Prostate gland (tissue), 2 donors: ENCODE results near the gene FLVCR2. TPM values are rescaled to one million over a fixed set of nuclear protein-coding genes. Genes with fewer than 3 reads are reported as not detected.

Source experiments
- DNase-seq: peaks from one replicate; pipeline ENCODE4 v3.0.0-alpha.2; 2019; ENCODE audit warnings: low spot score
- H3K27ac ChIP-seq, 2 donors: fragments of 200-600 bp; sonication (generic); 2 replicates each; pipeline ENCODE4 v1.5.1; 2017 to 2019
- H3K27me3 ChIP-seq: fragments of 200-600 bp; sonication (generic); replicated peaks from 2 replicates; pipeline ENCODE4 v1.5.1; 2019; ENCODE audit not compliant: insufficient read depth
- H3K36me3 ChIP-seq, 2 donors: fragments of 200-600 bp; sonication (generic); 1 replicate in 1 of 2; 2 replicates in 1 of 2; pipeline versions ENCODE4 v1.5.1 to v1.8.1; 2017 to 2019
- H3K4me1 ChIP-seq: fragments of 200-600 bp; sonication (generic); replicated peaks from 2 replicates; pipeline ENCODE4 v1.5.1; 2019
- H3K4me3 ChIP-seq, 2 donors: fragments of 200-600 bp; sonication (generic); 2 replicates each; pipeline ENCODE4 v1.5.1; 2017 to 2019
- H3K9me3 ChIP-seq: fragments of 200-600 bp; sonication (generic); 2 replicates; pipeline ENCODE4 v1.5.1; 2017
- POLR2A ChIP-seq: fragments of 450-650 bp; IDR thresholded peaks from one replicate; pipeline ENCODE4 v1.6.1; 2016; ENCODE audit warnings: antibody characterized with exemption, mild to moderate bottlenecking
- POLR2AphosphoS5 ChIP-seq: sonication (generic); formaldehyde crosslinking; IDR thresholded peaks from one replicate; pipeline ENCODE4 v1.6.1; 2017; ENCODE audit warnings: antibody characterized with exemption
- WGBS: methylation state at CpG from one replicate; pipeline ENCODE4 v1.1.5; 2018; 5-methylcytosine and 5-hydroxymethylcytosine counted together
- intact Hi-C: fragments of 100-400 bp; cut with DNase I; formaldehyde crosslinking; loops from one replicate; pipeline ENCODE4 v1.14.2; 2022
- total RNA-seq, 2 donors: library from RNA; depleted of rRNA; stranded (reverse); fragments of >200 nt; gene quantifications; one replicate each; pipeline ENCODE4 v1.1.0, GENCODE V29; 2016
- TF ChIP-seq, protein P1 (sequence below), 4 experiments: fragments of 200-600 bp in 2 of 4; fragments of 450-650 bp in 2 of 4; sonication (generic) in 2 of 4; IDR thresholded peaks; 1 replicate in 3 of 4; 2 replicates in 1 of 4; pipeline ENCODE4 v1.5.1; 2016 to 2019; ENCODE audit warnings: antibody characterized with exemption in 4 of 4, mild to moderate bottlenecking in 2 of 4, moderate library complexity in 2 of 4

Gene FLVCR2
- total RNA-seq, 2 donors from 2014 or later: 3.1 to 22.2 TPM

GRCh38 chr14:75654127-75654732, 75.8 kb downstream of the FLVCR2 start:
- intact Hi-C loops: loop anchor here (1.0 kb wide), 1 partner anchor 76 kb away; the partner anchor contains the start of gene FLVCR2
- no peaks in the 10 kb centered on the region for H3K4me1 ChIP-seq
- no peaks in the 10 kb centered on the region for H3K36me3 ChIP-seq

DNA sequence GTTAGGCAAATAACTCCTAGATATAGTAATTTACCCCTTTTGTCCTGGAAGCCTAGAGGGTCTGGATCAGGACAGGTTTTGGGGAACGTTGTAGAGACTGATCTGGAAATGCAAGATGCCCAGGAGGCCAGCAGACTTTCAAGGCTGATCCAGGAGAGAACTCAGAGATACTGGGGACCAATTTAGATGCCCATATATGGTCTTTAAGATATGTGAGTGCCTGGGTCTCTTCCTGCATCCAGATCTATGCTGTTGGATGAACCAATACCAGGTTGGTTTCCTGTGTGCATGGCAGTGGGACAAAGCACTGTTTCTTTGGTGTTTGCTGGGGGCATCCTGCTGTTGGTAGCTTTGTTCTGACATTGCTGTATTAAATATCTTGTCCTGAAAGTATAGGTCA, 76.8 kb downstream of the FLVCR2 start:
- no peaks in the 10 kb centered on the region for H3K27me3 ChIP-seq
- H3K4me1 ChIP-seq: no peaks in the 10 kb centered on the region
- no peaks in the 10 kb centered on the region for H3K36me3 ChIP-seq
- WGBS: 0% methylated on average over 1 of the region's 1 CpG
- H3K9me3 ChIP-seq: no peaks in the 10 kb centered on the region
- no peak for TF ChIP-seq POLR2A
- TF ChIP-seq POLR2AphosphoS5: no peak
- TF ChIP-seq, protein P1, sequence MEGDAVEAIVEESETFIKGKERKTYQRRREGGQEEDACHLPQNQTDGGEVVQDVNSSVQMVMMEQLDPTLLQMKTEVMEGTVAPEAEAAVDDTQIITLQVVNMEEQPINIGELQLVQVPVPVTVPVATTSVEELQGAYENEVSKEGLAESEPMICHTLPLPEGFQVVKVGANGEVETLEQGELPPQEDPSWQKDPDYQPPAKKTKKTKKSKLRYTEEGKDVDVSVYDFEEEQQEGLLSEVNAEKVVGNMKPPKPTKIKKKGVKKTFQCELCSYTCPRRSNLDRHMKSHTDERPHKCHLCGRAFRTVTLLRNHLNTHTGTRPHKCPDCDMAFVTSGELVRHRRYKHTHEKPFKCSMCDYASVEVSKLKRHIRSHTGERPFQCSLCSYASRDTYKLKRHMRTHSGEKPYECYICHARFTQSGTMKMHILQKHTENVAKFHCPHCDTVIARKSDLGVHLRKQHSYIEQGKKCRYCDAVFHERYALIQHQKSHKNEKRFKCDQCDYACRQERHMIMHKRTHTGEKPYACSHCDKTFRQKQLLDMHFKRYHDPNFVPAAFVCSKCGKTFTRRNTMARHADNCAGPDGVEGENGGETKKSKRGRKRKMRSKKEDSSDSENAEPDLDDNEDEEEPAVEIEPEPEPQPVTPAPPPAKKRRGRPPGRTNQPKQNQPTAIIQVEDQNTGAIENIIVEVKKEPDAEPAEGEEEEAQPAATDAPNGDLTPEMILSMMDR (IDR thresholded peaks at IDR 0.05): no peak
- intact Hi-C loops: loop anchor here (5.0 kb wide), 1 partner anchor 348 kb away; no protein-coding TSS in a partner anchor
- no peak overlapping the region for H3K27ac ChIP-seq
- no peak overlapping the region for H3K4me3 ChIP-seq
- no peak for DNase-seq

More at GRCh38 chr14:75654127-75654732, 75.8 kb downstream of the FLVCR2 start:
- Histone ChIP-seq H3K27me3 (no peaks in the 10 kb centered on the region), H3K4me3 (no peak overlapping the region), H3K27ac (no peak overlapping the region), H3K9me3 (no peaks in the 10 kb centered on the region)
- WGBS: 4% methylated on average over 4 of the region's 4 CpGs
- TF ChIP-seq, protein P1 (IDR thresholded peaks at IDR 0.05): peak; percentile 89 to 95 (median 94)
- no peak for TF ChIP-seq POLR2A
- peak; percentile 75 for TF ChIP-seq POLR2AphosphoS5
- peak; percentile 78 for DNase-seq

DNA sequence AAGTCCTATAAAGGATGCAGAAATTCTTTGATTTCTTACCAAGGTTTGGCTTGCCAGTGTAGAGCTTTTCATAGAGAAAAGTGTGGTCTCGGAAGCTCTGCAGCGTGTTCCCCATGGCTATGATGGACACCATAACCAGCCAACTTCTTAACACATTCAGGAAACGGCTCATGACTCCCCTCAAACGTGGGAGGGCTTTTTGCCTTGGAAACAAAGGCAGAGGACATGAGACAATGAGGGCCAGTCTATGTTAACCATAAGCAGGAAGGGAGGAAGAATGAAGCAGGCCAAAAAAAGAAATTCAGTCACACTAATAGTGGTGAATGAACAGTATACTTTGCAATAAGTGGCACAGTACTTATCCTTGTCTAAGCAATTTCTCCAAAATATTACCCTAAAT, 78.9 kb downstream of the FLVCR2 start:
- H3K4me1 ChIP-seq: no peaks in the 10 kb centered on the region
- no peaks in the 10 kb centered on the region for H3K27me3 ChIP-seq
- H3K36me3 ChIP-seq: no peaks in the 10 kb centered on the region
- H3K9me3 ChIP-seq: no peaks in the 10 kb centered on the region
- intact Hi-C loops: loop anchor here (5.0 kb wide), 1 partner anchor 350 kb away; no protein-coding TSS in a partner anchor
- no peak overlapping the region for H3K27ac ChIP-seq
- WGBS: 73% methylated on average over 4 of the region's 4 CpGs
- TF ChIP-seq POLR2AphosphoS5 (no peak), POLR2A (no peak)
- TF ChIP-seq, protein P1 (IDR thresholded peaks at IDR 0.05): no peak
- DNase-seq: no peak
- H3K4me3 ChIP-seq: no peak overlapping the region

GRCh38 chr14:75658957-75659356, 80.5 kb downstream of the FLVCR2 start:
- Histone ChIP-seq H3K4me3 (no peak overlapping the region), H3K27me3 (no peaks in the 10 kb centered on the region), H3K36me3 (no peaks in the 10 kb centered on the region), H3K9me3 (no peaks in the 10 kb centered on the region), H3K27ac (peak overlapping the region in 1 of 2 donors; percentile 85), H3K4me1 (no peaks in the 10 kb centered on the region)
- TF ChIP-seq POLR2A: no peak
- TF ChIP-seq, protein P1 (IDR thresholded peaks at IDR 0.05): no peak
- no peak for TF ChIP-seq POLR2AphosphoS5
- no peak for DNase-seq
- WGBS: 95% methylated on average over 2 of the region's 2 CpGs
- intact Hi-C loops: loop anchor here (5.0 kb wide), 1 partner anchor 352 kb away; no protein-coding TSS in a partner anchor

- TF ChIP-seq, protein P1 (IDR thresholded peaks at IDR 0.05): no peak
- no peak for TF ChIP-seq POLR2AphosphoS5
- TF ChIP-seq POLR2A: no peak
- peak overlapping the region; percentile 69 to 85 for H3K27ac ChIP-seq
- no peaks in the 10 kb centered on the region for H3K9me3 ChIP-seq
- no peaks in the 10 kb centered on the region for H3K36me3 ChIP-seq
- 13% methylated on average over 4 of the region's 4 CpGs for WGBS
- H3K27me3 ChIP-seq: no peaks in the 10 kb centered on the region
- intact Hi-C loops: no loop called here
- no peaks in the 10 kb centered on the region for H3K4me1 ChIP-seq
- no peak for DNase-seq
- H3K4me3 ChIP-seq: peak overlapping the region; percentile 56 to 88
Measured at GRCh38 chr14:75660238-75660629, 81.8 kb downstream of the FLVCR2 start.
